ENCODE measurements around the gene STOX1. TPM values are rescaled to one million over a fixed set of nuclear protein-coding genes. Genes with fewer than 3 reads are reported as not detected.
A peak's percentile ranks its signal among the peaks of the same experiment; 100 is the strongest.

Gene STOX1
- total RNA-seq, 1 experiment from 2014 or later, result 2.7 TPM

DNA sequence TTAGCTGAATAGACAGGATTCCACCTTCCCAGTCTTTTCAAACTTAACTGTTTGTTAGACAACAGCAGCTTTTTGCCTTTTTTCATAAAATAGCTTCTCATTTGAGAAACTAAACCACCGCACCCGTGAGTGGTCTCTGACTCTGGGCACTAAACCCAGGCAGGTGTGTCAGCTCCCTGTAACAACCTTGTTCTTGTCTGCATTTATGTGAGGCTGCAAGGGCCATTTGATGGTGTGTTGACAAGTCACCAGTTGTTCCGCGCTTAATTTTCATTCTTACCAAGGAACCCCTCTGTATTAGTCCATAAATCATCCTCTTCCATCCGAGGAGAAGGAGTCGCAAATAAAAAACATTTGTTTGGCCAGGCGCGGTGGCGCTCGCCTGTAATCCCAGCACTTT lies 1.5 kb downstream of the STOX1 start:
- peaks cover 7% of the 10 kb centered on the region for H3K4me1 Mint-ChIP-seq (ENCODE audit: low read depth, unreplicated experiment)
- TSS peak; percentile 69 for BruUV-seq (replicated peaks)
- no peaks in the 10 kb centered on the region for H3K9me3 Mint-ChIP-seq (ENCODE audit: low read depth, unreplicated experiment)
- DNase-seq, result no peak
- CTCF ChIA-PET, result interaction anchor here (1.3 kb wide), 1 partner anchor 16 kb away, joined by 3 read pairs; no protein-coding TSS in a partner anchor
- H3K36me3 Mint-ChIP-seq (ENCODE audit: insufficient read depth, unreplicated experiment), result peaks cover 14% of the 10 kb centered on the region
- no peak overlapping the region for H3K4me3 Mint-ChIP-seq (ENCODE audit: low read depth, unreplicated experiment)
- H3K27me3 Mint-ChIP-seq (ENCODE audit: unreplicated experiment), result no peaks in the 10 kb centered on the region
- TF ChIP-seq, protein P1, sequence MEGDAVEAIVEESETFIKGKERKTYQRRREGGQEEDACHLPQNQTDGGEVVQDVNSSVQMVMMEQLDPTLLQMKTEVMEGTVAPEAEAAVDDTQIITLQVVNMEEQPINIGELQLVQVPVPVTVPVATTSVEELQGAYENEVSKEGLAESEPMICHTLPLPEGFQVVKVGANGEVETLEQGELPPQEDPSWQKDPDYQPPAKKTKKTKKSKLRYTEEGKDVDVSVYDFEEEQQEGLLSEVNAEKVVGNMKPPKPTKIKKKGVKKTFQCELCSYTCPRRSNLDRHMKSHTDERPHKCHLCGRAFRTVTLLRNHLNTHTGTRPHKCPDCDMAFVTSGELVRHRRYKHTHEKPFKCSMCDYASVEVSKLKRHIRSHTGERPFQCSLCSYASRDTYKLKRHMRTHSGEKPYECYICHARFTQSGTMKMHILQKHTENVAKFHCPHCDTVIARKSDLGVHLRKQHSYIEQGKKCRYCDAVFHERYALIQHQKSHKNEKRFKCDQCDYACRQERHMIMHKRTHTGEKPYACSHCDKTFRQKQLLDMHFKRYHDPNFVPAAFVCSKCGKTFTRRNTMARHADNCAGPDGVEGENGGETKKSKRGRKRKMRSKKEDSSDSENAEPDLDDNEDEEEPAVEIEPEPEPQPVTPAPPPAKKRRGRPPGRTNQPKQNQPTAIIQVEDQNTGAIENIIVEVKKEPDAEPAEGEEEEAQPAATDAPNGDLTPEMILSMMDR (IDR thresholded peaks at IDR 0.05; ENCODE audit: unreplicated experiment), result no peak
- H3K27ac Mint-ChIP-seq (ENCODE audit: unreplicated experiment), result no peak overlapping the region
- intact Hi-C loops (cut with micrococcal nuclease; ENCODE audit: unreplicated experiment), result no loop called here

DNA sequence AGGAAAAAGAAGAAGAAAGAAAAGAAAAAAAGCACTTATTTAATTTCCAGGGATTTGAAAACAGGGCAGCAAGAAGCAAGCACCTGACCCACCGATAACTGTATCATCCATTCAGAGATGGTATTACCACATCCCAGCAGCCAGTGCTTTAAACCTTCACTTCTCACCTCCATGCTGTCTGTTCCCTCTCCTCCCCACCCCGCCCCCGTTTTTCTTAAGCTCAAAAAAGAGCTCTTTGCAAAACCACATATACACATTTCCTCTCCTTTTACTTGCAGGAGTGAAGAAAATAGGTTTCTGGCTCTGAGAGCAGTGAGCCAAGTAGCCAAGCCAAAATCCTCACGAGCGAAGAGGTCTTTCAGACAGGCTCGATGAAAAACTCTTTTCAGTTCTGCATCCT lies 2.2 kb downstream of the STOX1 start:
- no peak for DNase-seq
- TF ChIP-seq, protein P1 (IDR thresholded peaks at IDR 0.05; ENCODE audit: unreplicated experiment), result no peak
- Mint-ChIP-seq H3K36me3 (ENCODE audit: insufficient read depth, unreplicated experiment) (peaks cover 14% of the 10 kb centered on the region), H3K4me3 (ENCODE audit: low read depth, unreplicated experiment) (no peak overlapping the region), H3K9me3 (ENCODE audit: low read depth, unreplicated experiment) (no peaks in the 10 kb centered on the region), H3K4me1 (ENCODE audit: low read depth, unreplicated experiment) (peaks cover 7% of the 10 kb centered on the region), H3K27me3 (ENCODE audit: unreplicated experiment) (no peaks in the 10 kb centered on the region), H3K27ac (ENCODE audit: unreplicated experiment) (no peak overlapping the region)
- CTCF ChIA-PET, result no interaction called here
- BruUV-seq (replicated peaks), result no TSS peak
- intact Hi-C loops (cut with micrococcal nuclease; ENCODE audit: unreplicated experiment), result no loop called here

DNA sequence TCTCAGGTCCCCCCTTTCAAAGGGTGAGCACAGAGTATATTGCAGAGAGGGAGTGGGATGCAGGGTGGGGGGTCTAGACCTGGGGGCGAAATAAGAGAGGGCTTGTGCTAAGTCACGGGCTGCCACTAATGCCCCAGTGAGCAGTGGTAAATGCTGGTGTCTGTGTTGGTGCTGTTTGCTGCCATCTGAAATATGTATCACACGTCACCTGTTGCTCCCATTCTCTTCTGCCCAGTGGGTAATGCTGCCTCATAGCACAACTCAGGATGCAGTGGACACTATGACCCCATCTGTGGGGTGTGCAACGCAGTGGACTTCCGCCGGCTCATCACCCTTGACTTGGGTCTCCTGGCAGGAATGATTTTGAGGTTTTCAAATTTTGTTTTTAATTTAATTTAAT lies 2.6 kb downstream of the STOX1 start:
- Mint-ChIP-seq H3K36me3 (ENCODE audit: insufficient read depth, unreplicated experiment) (peaks cover 14% of the 10 kb centered on the region), H3K27me3 (ENCODE audit: unreplicated experiment) (no peaks in the 10 kb centered on the region), H3K27ac (ENCODE audit: unreplicated experiment) (no peak overlapping the region), H3K9me3 (ENCODE audit: low read depth, unreplicated experiment) (no peaks in the 10 kb centered on the region), H3K4me1 (ENCODE audit: low read depth, unreplicated experiment) (peaks cover 7% of the 10 kb centered on the region), H3K4me3 (ENCODE audit: low read depth, unreplicated experiment) (no peak overlapping the region)
- TF ChIP-seq, protein P1 (IDR thresholded peaks at IDR 0.05; ENCODE audit: unreplicated experiment), result no peak
- BruUV-seq (replicated peaks), result no TSS peak
- CTCF ChIA-PET, result no interaction called here
- no peak for DNase-seq
- intact Hi-C loops (cut with micrococcal nuclease; ENCODE audit: unreplicated experiment), result no loop called here

DNA sequence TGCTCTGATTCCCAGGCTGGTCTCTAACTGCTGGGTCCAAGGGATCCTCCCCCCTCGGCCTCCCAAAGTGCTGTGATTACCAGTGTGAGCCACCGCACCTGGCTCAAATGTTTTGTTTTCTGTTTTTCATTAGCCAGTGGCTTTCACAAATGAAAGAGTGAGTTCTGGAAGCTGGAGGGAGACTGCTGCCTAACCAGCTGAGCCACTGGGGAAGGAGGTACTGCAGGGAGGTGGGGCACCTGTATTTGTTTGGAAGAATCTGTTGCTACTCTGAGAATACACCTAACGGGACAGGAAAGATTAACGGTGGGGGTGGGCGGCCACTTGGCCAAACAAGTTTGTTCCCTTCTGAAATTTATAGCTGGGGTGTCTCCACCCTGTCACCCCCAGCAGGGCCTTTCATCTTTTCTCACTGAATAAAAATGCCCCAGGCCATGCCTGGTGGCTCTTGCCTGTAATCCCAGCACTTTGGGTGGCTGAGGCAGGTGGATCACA lies 4.7 kb downstream of the STOX1 start:
- Mint-ChIP-seq H3K4me3 (ENCODE audit: low read depth, unreplicated experiment) (no peak overlapping the region), H3K9me3 (ENCODE audit: low read depth, unreplicated experiment) (no peaks in the 10 kb centered on the region), H3K27ac (ENCODE audit: unreplicated experiment) (no peak overlapping the region), H3K27me3 (ENCODE audit: unreplicated experiment) (no peaks in the 10 kb centered on the region), H3K36me3 (ENCODE audit: insufficient read depth, unreplicated experiment) (peaks cover 8% of the 10 kb centered on the region), H3K4me1 (ENCODE audit: low read depth, unreplicated experiment) (peaks cover 7% of the 10 kb centered on the region)
- DNase-seq, result peak; percentile 12
- TF ChIP-seq, protein P1 (IDR thresholded peaks at IDR 0.05; ENCODE audit: unreplicated experiment), result no peak
- CTCF ChIA-PET, result interaction anchor here (1.0 kb wide), 1 partner anchor 8 kb away, joined by 3 read pairs; no protein-coding TSS in a partner anchor
- BruUV-seq (replicated peaks), result no TSS peak
- intact Hi-C loops (cut with micrococcal nuclease; ENCODE audit: unreplicated experiment), result no loop called here

Data from Calu3 (cell line).